Posterior cingulate gyrus (tissue), 11 donors: ENCODE data around the gene NPW.

ENCODE experiments used
- DNase-seq, 10 donors: peaks; one replicate each; pipeline versions ENCODE4 v3.0.0 to v3.0.0-alpha.2; 2020 to 2021; ENCODE audit warnings: mixed read lengths in 3 of 10
- intact Hi-C: fragments of 100-400 bp; cut with DNase I; formaldehyde crosslinking; loops from one replicate; pipeline ENCODE4 v1.15.1; 2023

Gene NPW

GRCh38 chr16:2064368-2064945 lies 44.9 kb downstream of the NPW start:
- no peak for DNase-seq
- intact Hi-C loops = no loop called here

GRCh38 chr16:2066139-2066538 lies 46.6 kb downstream of the NPW start:
- no peak for DNase-seq
- intact Hi-C loops = no loop called here
